ENCODE results near the gene FAM227B.
"Not testable (repeated sequence)": the region's sequence is repeated elsewhere in the genome, so short reads cannot be mapped to it uniquely, and the experiment has no call there.

The FAM227B gene

GRCh38 chr15:49506341-49506740 is 114.3 kb downstream of the FAM227B start:
- FAIRE-seq (no peak), DNase-seq (ENCODE audit: extremely low spot score, insufficient read length, low read depth) (no peak)

GRCh38 chr15:49501586-49501985 is 119.0 kb downstream of the FAM227B start:
- FAIRE-seq (no peak), DNase-seq (ENCODE audit: extremely low spot score, insufficient read length, low read depth) (no peak)

DNA sequence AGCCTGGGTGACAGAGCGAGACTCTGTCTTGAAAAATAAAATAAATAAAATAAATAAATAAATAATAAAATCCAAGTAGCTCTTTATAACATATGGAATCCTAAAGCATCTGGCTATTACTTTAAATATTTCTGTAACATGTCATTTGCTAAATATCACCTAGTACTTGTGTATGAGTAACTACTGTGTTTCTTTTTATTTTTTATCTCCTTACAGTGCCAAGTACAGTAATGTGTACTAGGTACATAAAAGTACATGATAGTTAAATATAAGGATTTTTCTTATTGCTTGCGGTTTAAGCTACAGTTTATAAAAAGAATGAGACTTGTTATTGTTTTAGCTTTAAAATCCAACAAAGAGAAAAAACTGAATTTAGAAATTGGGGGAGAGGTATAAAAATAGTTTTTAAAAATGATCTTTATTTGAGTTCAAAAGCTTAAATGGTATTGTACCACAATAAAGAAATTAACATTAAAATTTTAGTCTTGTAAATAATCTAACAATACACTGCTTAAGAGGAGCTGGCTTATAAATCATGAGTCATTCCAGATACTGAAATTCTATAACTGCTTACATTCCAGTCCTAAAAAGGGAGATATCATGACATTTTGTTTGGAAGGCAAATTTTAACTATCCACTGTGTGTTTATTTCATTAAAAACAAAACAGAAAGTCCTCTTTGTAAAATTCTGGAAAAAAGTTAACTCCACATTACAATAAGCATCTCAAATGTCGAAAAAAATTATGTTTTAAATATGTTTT is 124.4 kb downstream of the FAM227B start:
- DNase-seq (ENCODE audit: extremely low spot score, insufficient read length, low read depth) (no peak), FAIRE-seq (no peak)

DNA sequence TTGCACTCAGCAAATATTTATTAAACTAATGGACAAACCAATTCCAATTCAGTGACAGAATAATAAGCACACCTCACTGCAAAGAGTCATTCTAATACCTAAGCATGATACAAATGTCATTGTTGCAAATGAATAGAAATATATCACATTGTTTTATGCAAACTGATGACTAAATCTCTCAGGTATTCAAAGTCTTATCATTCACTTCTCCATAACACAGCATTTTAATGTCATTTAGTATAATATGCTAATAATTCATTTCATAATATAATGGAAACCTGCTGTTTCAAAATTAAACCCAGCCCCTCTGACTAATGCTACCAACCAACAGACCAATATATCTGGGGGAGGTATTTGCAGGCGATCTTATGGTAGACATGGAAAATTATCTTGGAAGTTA is 125.8 kb downstream of the FAM227B start:
- FAIRE-seq (no peak), DNase-seq (ENCODE audit: extremely low spot score, insufficient read length, low read depth) (no peak)

DNA sequence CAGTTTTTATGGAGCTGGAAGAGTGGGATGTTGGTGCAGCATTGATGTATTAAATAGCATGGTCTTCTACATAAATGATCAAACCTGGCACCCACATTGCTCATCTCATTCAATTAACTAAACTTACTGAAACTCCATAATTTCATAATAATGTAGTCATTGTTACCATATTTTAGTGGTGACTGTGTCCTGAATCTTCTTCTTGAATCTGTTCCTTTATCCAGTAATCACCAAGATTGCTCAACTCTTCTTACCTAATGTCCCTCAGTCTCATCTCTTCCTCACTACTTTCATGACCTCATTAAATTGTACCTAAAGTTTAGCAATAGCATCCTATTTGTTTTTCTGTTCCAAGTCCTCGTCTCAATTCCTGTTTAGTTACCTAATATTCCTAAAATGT is 127.8 kb downstream of the FAM227B start:
- FAIRE-seq (no peak), DNase-seq (ENCODE audit: extremely low spot score, insufficient read length, low read depth) (no peak)

- DNase-seq (ENCODE audit: extremely low spot score, insufficient read length, low read depth): no peak
- no peak for FAIRE-seq
Observed at GRCh38 chr15:49492151-49492550, 128.5 kb downstream of the FAM227B start.

DNA sequence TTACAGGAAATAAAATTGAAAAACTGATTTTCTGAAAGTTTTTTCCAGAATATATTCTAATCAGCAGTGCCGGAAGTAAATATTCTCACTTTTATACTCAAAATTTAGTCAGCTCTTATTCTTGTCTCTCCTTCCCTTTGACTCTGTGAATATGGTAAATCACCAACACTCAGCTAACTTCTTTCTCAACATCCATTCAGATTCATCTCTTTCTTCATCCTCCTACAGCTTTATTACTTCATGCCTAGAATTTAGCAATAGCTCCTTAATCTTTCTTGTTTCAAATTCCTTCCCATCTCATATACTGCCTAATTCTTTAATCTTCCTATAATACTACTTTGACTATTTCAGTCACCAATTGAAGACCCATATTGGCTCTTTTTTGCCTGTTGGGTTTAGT is 129.7 kb downstream of the FAM227B start:
- FAIRE-seq (no peak), DNase-seq (ENCODE audit: extremely low spot score, insufficient read length, low read depth) (no peak)

GRCh38 chr15:49485401-49485800 is 135.2 kb downstream of the FAM227B start:
- not testable (repeated sequence) for DNase-seq (ENCODE audit: extremely low spot score, insufficient read length, low read depth); FAIRE-seq

- not testable (repeated sequence) for FAIRE-seq; DNase-seq (ENCODE audit: extremely low spot score, insufficient read length, low read depth)
Observed at GRCh38 chr15:49478982-49479381, 141.6 kb downstream of the FAM227B start.

DNA sequence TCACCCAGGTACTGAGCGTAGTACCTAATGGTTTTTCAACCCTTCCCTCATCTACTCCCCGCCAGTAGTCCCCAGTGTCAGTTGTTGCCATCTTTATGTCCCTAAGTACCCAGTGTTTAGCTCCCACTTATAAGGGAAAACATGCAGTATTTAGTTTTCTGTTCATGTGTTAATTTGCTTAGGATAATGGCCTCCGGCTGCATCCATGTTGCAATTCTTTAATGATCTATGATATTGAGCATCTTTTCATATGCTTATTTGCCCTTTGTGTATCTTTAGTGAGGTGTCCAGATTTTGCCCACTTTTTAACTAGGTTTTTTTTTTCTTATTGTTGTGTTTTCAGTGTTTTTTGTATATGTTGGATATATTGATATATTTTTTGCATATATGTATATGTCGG is 142.6 kb downstream of the FAM227B start:
- not testable (repeated sequence) for FAIRE-seq; DNase-seq (ENCODE audit: extremely low spot score, insufficient read length, low read depth)

DNA sequence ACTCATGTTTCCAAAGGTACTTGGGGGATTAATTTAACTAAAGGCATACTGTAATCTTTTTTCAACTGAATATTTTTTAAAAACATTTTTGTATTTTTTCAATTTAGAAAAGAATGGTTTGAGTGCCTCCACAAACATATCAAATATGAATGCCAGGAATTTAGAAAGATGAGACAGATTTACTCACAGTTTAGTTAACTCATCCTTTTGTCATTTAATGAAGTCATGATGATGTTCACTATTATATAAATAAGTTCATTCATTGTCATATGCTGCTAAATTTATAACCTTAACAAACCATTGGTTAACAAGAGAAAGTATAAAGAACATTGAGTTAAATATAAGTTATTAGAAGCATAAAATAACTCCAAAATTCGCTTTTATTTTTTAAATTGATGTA is 147.6 kb downstream of the FAM227B start:
- no peak for DNase-seq (ENCODE audit: extremely low spot score, insufficient read length, low read depth)
- no peak for FAIRE-seq

- DNase-seq (ENCODE audit: extremely low spot score, insufficient read length, low read depth) (no peak), FAIRE-seq (no peak)
Observed at GRCh38 chr15:49472338-49472737, 148.3 kb downstream of the FAM227B start.

- DNase-seq (ENCODE audit: extremely low spot score, insufficient read length, low read depth) (no peak), FAIRE-seq (peak; percentile 24)
Observed at GRCh38 chr15:49471733-49472132, 148.9 kb downstream of the FAM227B start.

GRCh38 chr15:49471248-49471647 is 149.4 kb downstream of the FAM227B start:
- not testable (repeated sequence) for FAIRE-seq

GRCh38 chr15:49468481-49468839 is 152.2 kb downstream of the FAM227B start:
- no peak for FAIRE-seq
- DNase-seq (ENCODE audit: extremely low spot score, insufficient read length, low read depth): no peak

More at GRCh38 chr15:49471248-49471647, 149.4 kb downstream of the FAM227B start:
- not testable (repeated sequence) for DNase-seq (ENCODE audit: extremely low spot score, insufficient read length, low read depth)

DNA sequence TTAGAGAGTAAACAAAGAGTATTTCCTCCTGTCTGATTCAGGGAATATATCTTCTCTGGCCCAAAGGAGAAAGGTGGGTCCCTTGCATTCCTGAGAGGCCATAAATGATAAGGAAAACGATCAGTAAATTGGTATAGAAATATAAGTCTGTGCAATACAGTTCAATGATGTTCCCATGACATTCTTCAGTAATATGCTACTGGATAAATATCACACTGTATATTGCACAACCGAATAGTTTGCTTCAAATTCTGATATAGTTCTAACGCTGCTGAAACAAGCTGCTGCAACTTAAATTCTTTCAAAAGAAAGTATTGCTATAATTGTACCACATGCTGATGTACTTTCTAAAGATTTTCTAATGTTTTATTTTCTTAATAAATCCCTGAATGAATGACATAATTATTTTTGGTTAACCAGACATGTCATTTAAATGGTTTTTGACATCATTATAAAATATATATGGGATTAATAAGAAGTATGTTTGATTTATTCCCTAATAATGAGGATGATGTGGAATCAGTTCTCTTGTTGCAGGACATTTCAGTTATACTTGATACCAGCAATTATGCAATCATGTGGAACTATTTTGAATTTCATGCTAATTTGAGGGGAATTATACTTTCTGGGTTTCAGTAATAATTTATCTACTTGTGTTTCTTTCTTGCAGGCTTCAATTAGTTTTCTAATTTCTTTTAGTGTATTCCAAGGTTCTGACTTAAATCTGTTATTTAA is 152.7 kb downstream of the FAM227B start:
- FAIRE-seq (no peak), DNase-seq (ENCODE audit: extremely low spot score, insufficient read length, low read depth) (no peak)

DNA sequence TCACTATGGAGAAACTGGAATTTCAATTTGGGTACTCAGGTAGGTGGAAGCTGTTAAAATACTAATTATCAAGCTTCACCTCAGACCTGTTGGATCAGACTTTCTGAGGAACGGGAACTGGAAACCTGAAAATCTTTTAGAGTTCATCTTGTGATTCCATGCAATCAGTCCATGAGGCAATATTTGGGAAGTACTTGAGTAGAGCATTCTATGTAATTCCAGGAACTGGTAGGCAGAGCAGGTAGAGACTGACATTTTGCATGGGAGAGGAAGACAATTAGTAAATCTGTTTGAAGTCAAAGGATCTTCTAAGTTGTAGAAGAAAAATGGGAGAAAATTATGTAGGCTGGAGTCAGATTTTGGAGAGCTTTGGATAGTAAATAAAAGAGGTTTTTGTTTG is 154.5 kb downstream of the FAM227B start:
- FAIRE-seq (no peak), DNase-seq (ENCODE audit: extremely low spot score, insufficient read length, low read depth) (no peak)

- DNase-seq (ENCODE audit: extremely low spot score, insufficient read length, low read depth) (no peak), FAIRE-seq (no peak)
Observed at GRCh38 chr15:49464522-49464921, 156.1 kb downstream of the FAM227B start.

GRCh38 chr15:49462232-49462844 is 158.3 kb downstream of the FAM227B start:
- no peak for FAIRE-seq
- DNase-seq (ENCODE audit: extremely low spot score, insufficient read length, low read depth): no peak

DNA sequence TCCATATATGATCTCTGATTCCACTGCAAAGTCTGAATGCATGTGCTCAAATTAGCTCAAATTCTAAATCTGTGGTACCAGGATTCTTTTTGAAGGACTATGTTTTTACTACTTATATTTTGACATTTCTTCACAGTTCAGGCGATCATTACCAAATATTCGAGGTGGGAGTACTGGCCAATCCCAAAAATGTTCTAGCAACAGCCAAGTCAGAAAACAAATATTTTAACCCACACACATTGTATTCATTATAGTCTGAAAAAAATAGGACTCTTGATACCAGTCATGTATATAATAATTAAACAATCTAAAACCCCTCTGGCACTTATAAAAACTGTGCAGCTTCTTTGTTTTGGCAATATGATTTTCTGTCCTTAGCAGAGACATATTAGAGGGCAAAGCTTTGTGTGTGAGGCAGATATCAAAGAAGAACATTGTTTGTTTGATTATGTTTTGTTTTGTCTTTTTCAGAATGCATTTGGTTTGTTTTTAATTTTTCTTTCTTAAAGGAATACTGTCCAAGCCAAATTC is 160.1 kb downstream of the FAM227B start:
- FAIRE-seq (no peak), DNase-seq (ENCODE audit: extremely low spot score, insufficient read length, low read depth) (no peak)

- DNase-seq (ENCODE audit: extremely low spot score, insufficient read length, low read depth) (no peak), FAIRE-seq (no peak)
Observed at GRCh38 chr15:49458145-49458544, 162.5 kb downstream of the FAM227B start.

Measured in GM18507 (cell line).